ENCODE results near the gene UFC1. TPM values are rescaled to one million over a fixed set of nuclear protein-coding genes. Genes with fewer than 3 reads are reported as not detected.
A peak's percentile ranks its signal among the peaks of the same experiment; 100 is the strongest.

Gene UFC1
- total RNA-seq, 2 experiments from 2014 or later, result 96.6 to 97.8 TPM

DNA sequence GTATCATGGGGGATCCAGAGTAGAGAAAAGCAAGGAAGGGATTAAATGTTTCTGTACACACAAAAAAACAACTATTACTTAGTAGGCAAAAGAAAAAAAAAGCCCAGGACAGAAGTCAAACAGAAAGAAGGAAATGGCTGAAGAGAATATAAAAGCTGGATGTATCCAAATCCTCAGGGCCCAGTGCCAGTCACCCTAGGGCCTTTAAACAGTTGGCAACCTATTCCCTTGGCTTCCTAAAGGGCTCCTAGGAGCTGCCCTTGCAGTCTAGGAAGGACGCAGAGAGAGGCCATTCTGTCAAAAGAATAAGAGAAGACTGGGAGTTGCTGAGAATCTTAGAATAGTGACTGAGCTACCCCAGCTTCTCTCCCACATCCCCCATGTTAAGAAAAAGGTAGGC lies 18.6 kb downstream of the UFC1 start:
- ATAC-seq (ENCODE audit: poor library complexity) (no peak), DNase-seq (no peak)
- intact Hi-C loops (cut with DNase I, micrococcal nuclease), result loop anchor here in 1 of 2 experiments (5.0 kb wide), 1 partner anchor 215 kb away; no protein-coding TSS in a partner anchor
- no peak overlapping the region for H3K27ac ChIP-seq (ENCODE audit: low read depth in 1 of 2, low read length in 2 of 2)
- Mint-ChIP-seq H3K4me3 (peak overlapping the region; percentile 31), H3K36me3 (ENCODE audit: low read depth) (peaks cover 84% of the 10 kb centered on the region), H3K4me1 (ENCODE audit: low read depth) (peaks cover 55% of the 10 kb centered on the region), H3K9me3 (no peaks in the 10 kb centered on the region), H3K27ac (peak overlapping the region; percentile 36), H3K27me3 (no peaks in the 10 kb centered on the region)
- H3K4me1 ChIP-seq (ENCODE audit: insufficient read depth, low read length), result peaks cover 47% of the 10 kb centered on the region
- H3K4me3 ChIP-seq (ENCODE audit: low read length), result no peak overlapping the region
- POLR2A ChIA-PET, result interaction anchor here (1.0 to 1.5 kb wide), 2 partner anchors 9 to 13 kb away, joined by 3 to 7 read pairs; no protein-coding TSS in a partner anchor
- peaks cover 68% of the 10 kb centered on the region for H3K36me3 ChIP-seq (ENCODE audit: insufficient read depth, low read length)
- H3K27me3 ChIP-seq (ENCODE audit: control insufficient read depth in 1 of 2, insufficient read depth in 2 of 2, low read length in 2 of 2), result no peaks in the 10 kb centered on the region
- H3K9me3 ChIP-seq (ENCODE audit: control insufficient read depth in 1 of 2, insufficient read depth in 1 of 2, low read length in 2 of 2), result no peaks in the 10 kb centered on the region
- TF ChIP-seq CTCF (IDR thresholded peaks at IDR 0.05), result no peak
- CTCF ChIA-PET, result no interaction called here

DNA sequence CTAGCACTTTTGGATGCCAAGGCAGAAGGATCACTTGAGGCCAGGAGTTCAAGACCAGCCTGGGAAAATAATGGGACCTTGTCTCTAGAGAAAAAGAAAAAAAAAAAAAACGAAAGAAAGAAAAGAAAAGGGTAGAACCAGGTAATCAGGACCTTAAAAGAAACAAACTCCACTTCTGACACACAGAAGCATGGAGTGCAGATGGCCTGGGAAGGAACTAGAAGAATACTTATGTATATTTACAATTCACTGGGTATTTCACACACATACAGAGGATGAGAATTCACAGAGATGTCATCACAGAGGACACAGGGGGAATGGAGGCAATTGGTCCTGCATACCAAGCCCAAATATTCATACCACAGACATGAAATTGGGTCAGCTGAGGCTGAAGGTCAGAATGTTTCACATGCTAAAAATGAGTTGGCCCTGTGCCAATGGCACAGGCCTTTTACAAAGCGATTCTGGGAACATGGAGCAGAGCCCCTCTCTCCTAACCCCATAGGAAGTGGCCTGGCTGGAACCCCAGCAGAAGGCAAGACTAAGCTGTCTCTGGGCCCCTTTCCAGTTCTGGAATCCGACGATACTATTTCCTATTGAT lies 19.1 kb downstream of the UFC1 start:
- Histone ChIP-seq H3K27ac (ENCODE audit: low read depth in 1 of 2, low read length in 2 of 2) (no peak overlapping the region), H3K4me1 (ENCODE audit: insufficient read depth, low read length) (peaks cover 47% of the 10 kb centered on the region), H3K9me3 (ENCODE audit: control insufficient read depth in 1 of 2, insufficient read depth in 1 of 2, low read length in 2 of 2) (no peaks in the 10 kb centered on the region), H3K4me3 (ENCODE audit: low read length) (no peak overlapping the region), H3K36me3 (ENCODE audit: insufficient read depth, low read length) (peaks cover 68% of the 10 kb centered on the region), H3K27me3 (ENCODE audit: control insufficient read depth in 1 of 2, insufficient read depth in 2 of 2, low read length in 2 of 2) (no peaks in the 10 kb centered on the region)
- no peak for DNase-seq
- no peaks in the 10 kb centered on the region for H3K27me3 Mint-ChIP-seq
- peak overlapping the region; percentile 36 for H3K27ac Mint-ChIP-seq
- H3K4me1 Mint-ChIP-seq (ENCODE audit: low read depth), result peaks cover 57% of the 10 kb centered on the region
- no peak for TF ChIP-seq CTCF (IDR thresholded peaks at IDR 0.05)
- ATAC-seq (ENCODE audit: poor library complexity), result no peak
- intact Hi-C loops (cut with DNase I, micrococcal nuclease), result loop anchor here in 1 of 2 experiments (5.0 kb wide), 1 partner anchor 214 kb away; no protein-coding TSS in a partner anchor
- H3K36me3 Mint-ChIP-seq (ENCODE audit: low read depth), result peaks cover 85% of the 10 kb centered on the region
- peak overlapping the region; percentile 25 for H3K4me3 Mint-ChIP-seq
- POLR2A ChIA-PET, result interaction anchor here (1.0 to 1.5 kb wide), 2 partner anchors 9 to 13 kb away, joined by 3 to 7 read pairs; no protein-coding TSS in a partner anchor
- CTCF ChIA-PET, result no interaction called here
- H3K9me3 Mint-ChIP-seq, result no peaks in the 10 kb centered on the region

GRCh38 chr1:161173711-161174110 lies 19.9 kb downstream of the UFC1 start:
- Histone ChIP-seq H3K27ac (ENCODE audit: low read depth in 1 of 2, low read length in 2 of 2) (no peak overlapping the region), H3K36me3 (ENCODE audit: insufficient read depth, low read length) (peaks cover 68% of the 10 kb centered on the region), H3K9me3 (ENCODE audit: control insufficient read depth in 1 of 2, insufficient read depth in 1 of 2, low read length in 2 of 2) (no peaks in the 10 kb centered on the region), H3K4me1 (ENCODE audit: insufficient read depth, low read length) (peaks cover 50% of the 10 kb centered on the region), H3K27me3 (ENCODE audit: control insufficient read depth in 1 of 2, insufficient read depth in 2 of 2, low read length in 2 of 2) (no peaks in the 10 kb centered on the region), H3K4me3 (ENCODE audit: low read length) (no peak overlapping the region)
- DNase-seq, result no peak
- ChIA-PET CTCF (no interaction called here), POLR2A (interaction anchor here (1.5 kb wide), 1 partner anchor 8 kb away, joined by 7 read pairs; no protein-coding TSS in a partner anchor)
- intact Hi-C loops (cut with DNase I, micrococcal nuclease), result loop anchor here in 1 of 2 experiments (5.0 kb wide), 1 partner anchor 214 kb away; no protein-coding TSS in a partner anchor
- Mint-ChIP-seq H3K27ac (peak overlapping the region; percentile 36), H3K27me3 (no peaks in the 10 kb centered on the region), H3K9me3 (no peaks in the 10 kb centered on the region), H3K4me1 (ENCODE audit: low read depth) (peaks cover 56% of the 10 kb centered on the region), H3K4me3 (peak overlapping the region; percentile 45), H3K36me3 (ENCODE audit: low read depth) (peaks cover 80% of the 10 kb centered on the region)
- no peak for TF ChIP-seq CTCF (IDR thresholded peaks at IDR 0.05)
- ATAC-seq (ENCODE audit: poor library complexity), result no peak

Measured in CD4-positive, alpha-beta T cell (primary cell).